CD4-positive, alpha-beta memory T cell (primary cell): ENCODE results near the gene F11. TPM values are rescaled to one million over a fixed set of nuclear protein-coding genes. Genes with fewer than 3 reads are reported as not detected.

Source experiments
- CTCF ChIA-PET: fragments of 350-600 bp; sonication (Branson Sonifier 250); formaldehyde crosslinking; loops from one replicate; lab custom pipeline; 2021; ENCODE audit warnings: inconsistent platforms; ENCODE audit not compliant: partially characterized antibody; lab: Charles Lee
- POLR2A ChIA-PET: fragments of 350-600 bp; sonication (Branson Sonifier 250); formaldehyde crosslinking; loops from one replicate; lab custom pipeline; 2021; ENCODE audit not compliant: partially characterized antibody; lab: Charles Lee
- DNase-seq, 5 donors: peaks; one replicate each; pipeline versions ENCODE4 v3.0.0 to v3.0.0-alpha.2; 2020 to 2022; ENCODE audit warnings: mixed read lengths in 1 of 5
- H3K27ac ChIP-seq: one replicate; pipeline ENCODE4 v1.7.0; 2013; ENCODE audit warnings: low read depth, low read length
- H3K27me3 ChIP-seq: 2 replicates; pipeline ENCODE4 v1.7.0; 2013; ENCODE audit warnings: mild to moderate bottlenecking, low read length, moderate library complexity; ENCODE audit not compliant: insufficient read depth
- H3K36me3 ChIP-seq: 2 replicates; pipeline ENCODE4 v1.7.0; 2013; ENCODE audit warnings: mild to moderate bottlenecking, low read length, moderate library complexity; ENCODE audit not compliant: insufficient read depth
- H3K4me1 ChIP-seq: 2 replicates; pipeline ENCODE4 v1.7.0; 2013; ENCODE audit warnings: mild to moderate bottlenecking, low read length, moderate library complexity; ENCODE audit not compliant: insufficient read depth
- H3K4me3 ChIP-seq, 2 donors: one replicate each; pipeline ENCODE4 v1.7.0; 2013; ENCODE audit warnings: low read length in 2 of 2, mild to moderate bottlenecking in 1 of 2
- H3K9me3 ChIP-seq, 2 donors: one replicate each; pipeline ENCODE4 v1.7.0; 2013; ENCODE audit warnings: low read length in 2 of 2, control low read depth in 1 of 2; ENCODE audit not compliant: control insufficient read depth in 1 of 2
- H3K27ac Mint-ChIP-seq, 7 donors: one replicate each; pipeline ENCODE4 v1.8.0; 2020 to 2021; ENCODE audit warnings: mixed read lengths in 7 of 7, mild to moderate bottlenecking in 6 of 7, inconsistent platforms in 3 of 7, moderate library complexity in 3 of 7
- H3K27me3 Mint-ChIP-seq, 2 donors: one replicate each; pipeline ENCODE4 v1.8.0; 2020 to 2021; ENCODE audit warnings: mixed read lengths in 2 of 2
- H3K36me3 Mint-ChIP-seq, 2 donors: one replicate each; pipeline ENCODE4 v1.8.0; 2020 to 2021; ENCODE audit warnings: mixed read lengths in 2 of 2, inconsistent platforms in 1 of 2, mild to moderate bottlenecking in 1 of 2
- H3K4me1 Mint-ChIP-seq, 4 donors: one replicate each; pipeline ENCODE4 v1.8.0; 2020 to 2021; ENCODE audit warnings: mixed read lengths in 4 of 4, mild to moderate bottlenecking in 1 of 4
- H3K4me3 Mint-ChIP-seq, 8 donors: one replicate each; pipeline ENCODE4 v1.8.0; 2020 to 2021; ENCODE audit warnings: mixed read lengths in 8 of 8, mild to moderate bottlenecking in 7 of 8, moderate library complexity in 6 of 8, inconsistent platforms in 3 of 8
- H3K9me3 Mint-ChIP-seq, 8 donors: one replicate each; pipeline ENCODE4 v1.8.0; 2020 to 2021; ENCODE audit warnings: mixed read lengths in 8 of 8, mild to moderate bottlenecking in 5 of 8, inconsistent platforms in 3 of 8, moderate library complexity in 1 of 8
- intact Hi-C: fragments of 100-400 bp; cut with micrococcal nuclease; formaldehyde crosslinking; loops from one replicate; pipeline ENCODE4 v1.15.1; 2023
- polyA plus RNA-seq, 2 donors: library from polyadenylated mRNA; unstranded; fragments of 300-500 nt; fragmentation: Illumina TruSeq; gene quantifications; one replicate each; pipeline ENCODE4 v1.2.3, GENCODE V29; 2021
- total RNA-seq, 2 experiments: library from RNA; stranded (reverse); gene quantifications; one replicate each; pipeline ENCODE4 v1.2.3, GENCODE V29; 2021

The F11 gene
- total and polyA plus RNA-seq, 4 experiments from 2014 or later: not detected

DNA sequence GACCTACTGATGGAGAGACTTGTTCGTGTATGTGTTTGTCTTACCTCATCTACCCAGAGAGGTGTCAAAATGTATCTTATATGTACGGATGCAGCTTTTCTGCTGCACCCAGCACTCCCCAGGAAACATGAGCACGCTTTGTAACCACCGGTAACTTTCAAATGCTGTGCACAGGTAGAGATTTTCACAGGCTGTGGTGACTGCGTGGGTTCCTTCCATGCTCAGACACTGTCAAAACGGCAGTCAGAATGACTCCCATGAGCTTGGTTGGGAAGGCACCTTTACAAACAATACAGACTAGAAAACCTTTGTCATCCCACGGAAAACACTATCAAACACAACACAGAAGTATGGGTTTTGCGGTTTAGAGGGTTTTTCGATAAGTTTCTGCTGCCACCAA, 28.2 kb downstream of the F11 start:
- DNase-seq: no peak
- Mint-ChIP-seq H3K4me3 (no peak overlapping the region), H3K9me3 (peaks cover 0 to 3% (median 0%) of the 10 kb centered on the region in 8 donors), H3K36me3 (no peaks in the 10 kb centered on the region), H3K4me1 (peaks cover 0 to 9% (median 4%) of the 10 kb centered on the region in 4 donors), H3K27me3 (peaks cover 16 to 34% of the 10 kb centered on the region in 2 donors), H3K27ac (no peak overlapping the region)
- no peaks in the 10 kb centered on the region for H3K4me1 ChIP-seq
- no peak overlapping the region for H3K4me3 ChIP-seq
- no peaks in the 10 kb centered on the region for H3K27me3 ChIP-seq
- no peak overlapping the region for H3K27ac ChIP-seq
- intact Hi-C loops: no loop called here
- POLR2A ChIA-PET: no interaction called here
- H3K9me3 ChIP-seq: no peaks in the 10 kb centered on the region
- H3K36me3 ChIP-seq: no peaks in the 10 kb centered on the region
- CTCF ChIA-PET: interaction anchor here (6.2 kb wide), 1 partner anchor 294 kb away, joined by 34 read pairs; no protein-coding TSS in a partner anchor

DNA sequence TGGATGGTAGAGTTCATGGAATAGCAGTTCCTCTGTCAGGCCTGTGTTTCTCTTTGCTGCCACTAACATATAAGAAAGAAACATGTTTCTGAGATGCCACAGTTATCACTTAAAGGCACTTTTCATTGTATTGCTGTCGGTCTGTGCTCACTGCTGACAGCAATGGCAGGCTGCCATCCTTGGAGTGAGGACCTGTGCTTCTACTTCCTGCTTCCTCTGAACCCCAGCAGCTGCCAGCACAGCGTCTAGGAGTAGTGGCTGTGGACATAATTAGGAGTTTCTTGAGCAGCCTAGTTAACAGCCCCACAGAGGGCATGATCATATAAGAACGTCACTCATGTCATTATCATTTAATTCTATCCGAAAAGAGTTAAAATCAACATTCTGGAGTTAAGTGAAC, 30.5 kb downstream of the F11 start:
- H3K9me3 Mint-ChIP-seq: peaks cover 0 to 3% (median 0%) of the 10 kb centered on the region in 8 donors
- no peaks in the 10 kb centered on the region for H3K4me1 ChIP-seq
- H3K9me3 ChIP-seq: no peaks in the 10 kb centered on the region
- no peak overlapping the region for H3K4me3 ChIP-seq
- no peak overlapping the region for H3K4me3 Mint-ChIP-seq
- peaks cover 17 to 36% of the 10 kb centered on the region in 2 donors for H3K27me3 Mint-ChIP-seq
- H3K36me3 Mint-ChIP-seq: no peaks in the 10 kb centered on the region
- H3K27ac ChIP-seq: no peak overlapping the region
- no peak for DNase-seq
- POLR2A ChIA-PET: no interaction called here
- H3K36me3 ChIP-seq: no peaks in the 10 kb centered on the region
- CTCF ChIA-PET: interaction anchor here (1.0 to 6.2 kb wide), 5 partner anchors 14 to 295 kb away, joined by 3 to 34 read pairs (median 3); no protein-coding TSS in a partner anchor
- no peaks in the 10 kb centered on the region for H3K27me3 ChIP-seq
- H3K4me1 Mint-ChIP-seq: peaks cover 0 to 9% (median 4%) of the 10 kb centered on the region in 4 donors
- intact Hi-C loops: no loop called here
- H3K27ac Mint-ChIP-seq: no peak overlapping the region

- peaks cover 0 to 3% (median 0%) of the 10 kb centered on the region in 8 donors for H3K9me3 Mint-ChIP-seq
- H3K36me3 Mint-ChIP-seq: no peaks in the 10 kb centered on the region
- Histone ChIP-seq H3K4me1 (no peaks in the 10 kb centered on the region), H3K27ac (no peak overlapping the region), H3K27me3 (no peaks in the 10 kb centered on the region), H3K36me3 (no peaks in the 10 kb centered on the region), H3K4me3 (no peak overlapping the region), H3K9me3 (no peaks in the 10 kb centered on the region)
- H3K4me3 Mint-ChIP-seq: no peak overlapping the region
- peaks cover 0 to 9% (median 4%) of the 10 kb centered on the region in 4 donors for H3K4me1 Mint-ChIP-seq
- ChIA-PET POLR2A (no interaction called here), CTCF (interaction anchor here (1.0 to 6.2 kb wide), 5 partner anchors 10 to 294 kb away, joined by 3 to 34 read pairs (median 5); no protein-coding TSS in a partner anchor)
- H3K27me3 Mint-ChIP-seq: peaks cover 17 to 36% of the 10 kb centered on the region in 2 donors
- no peak overlapping the region for H3K27ac Mint-ChIP-seq
- intact Hi-C loops: no loop called here
- peak in 3 of 5 donors; percentile 2 to 11 (median 6) for DNase-seq
These were observed 31.1 kb downstream of the F11 start for GRCh38 chr4:186297013-186297645.

GRCh38 chr4:186298031-186298647, 32.1 kb downstream of the F11 start:
- Mint-ChIP-seq H3K4me3 (peak overlapping the region in 1 of 8 donors; percentile 20), H3K27me3 (peaks cover 19 to 34% of the 10 kb centered on the region in 2 donors), H3K9me3 (peaks cover 0 to 3% (median 0%) of the 10 kb centered on the region in 8 donors), H3K27ac (peak overlapping the region in 1 of 7 donors; percentile 4), H3K4me1 (peaks cover 0 to 9% (median 4%) of the 10 kb centered on the region in 4 donors), H3K36me3 (no peaks in the 10 kb centered on the region)
- intact Hi-C loops: no loop called here
- H3K27me3 ChIP-seq: no peaks in the 10 kb centered on the region
- H3K4me1 ChIP-seq: no peaks in the 10 kb centered on the region
- no peaks in the 10 kb centered on the region for H3K9me3 ChIP-seq
- no peak overlapping the region for H3K4me3 ChIP-seq
- no peak for DNase-seq
- H3K27ac ChIP-seq: no peak overlapping the region
- ChIA-PET POLR2A (no interaction called here), CTCF (interaction anchor here (2.3 to 6.2 kb wide), 2 partner anchors 9 to 290 kb away, joined by 7 to 34 read pairs; no protein-coding TSS in a partner anchor)
- H3K36me3 ChIP-seq: no peaks in the 10 kb centered on the region

- Histone ChIP-seq H3K9me3 (no peaks in the 10 kb centered on the region), H3K27ac (no peak overlapping the region), H3K4me1 (no peaks in the 10 kb centered on the region), H3K4me3 (no peak overlapping the region), H3K36me3 (no peaks in the 10 kb centered on the region), H3K27me3 (no peaks in the 10 kb centered on the region)
- Mint-ChIP-seq H3K4me1 (peaks cover 0 to 7% (median 4%) of the 10 kb centered on the region in 4 donors), H3K9me3 (no peaks in the 10 kb centered on the region), H3K36me3 (no peaks in the 10 kb centered on the region), H3K4me3 (no peak overlapping the region), H3K27me3 (peaks cover 17 to 34% of the 10 kb centered on the region in 2 donors), H3K27ac (no peak overlapping the region)
- DNase-seq: no peak
- ChIA-PET CTCF (interaction anchor here (2.3 to 6.2 kb wide), 2 partner anchors 8 to 289 kb away, joined by 7 to 34 read pairs; no protein-coding TSS in a partner anchor), POLR2A (no interaction called here)
- intact Hi-C loops: no loop called here
These were observed 33.3 kb downstream of the F11 start for GRCh38 chr4:186299291-186299690.

DNA sequence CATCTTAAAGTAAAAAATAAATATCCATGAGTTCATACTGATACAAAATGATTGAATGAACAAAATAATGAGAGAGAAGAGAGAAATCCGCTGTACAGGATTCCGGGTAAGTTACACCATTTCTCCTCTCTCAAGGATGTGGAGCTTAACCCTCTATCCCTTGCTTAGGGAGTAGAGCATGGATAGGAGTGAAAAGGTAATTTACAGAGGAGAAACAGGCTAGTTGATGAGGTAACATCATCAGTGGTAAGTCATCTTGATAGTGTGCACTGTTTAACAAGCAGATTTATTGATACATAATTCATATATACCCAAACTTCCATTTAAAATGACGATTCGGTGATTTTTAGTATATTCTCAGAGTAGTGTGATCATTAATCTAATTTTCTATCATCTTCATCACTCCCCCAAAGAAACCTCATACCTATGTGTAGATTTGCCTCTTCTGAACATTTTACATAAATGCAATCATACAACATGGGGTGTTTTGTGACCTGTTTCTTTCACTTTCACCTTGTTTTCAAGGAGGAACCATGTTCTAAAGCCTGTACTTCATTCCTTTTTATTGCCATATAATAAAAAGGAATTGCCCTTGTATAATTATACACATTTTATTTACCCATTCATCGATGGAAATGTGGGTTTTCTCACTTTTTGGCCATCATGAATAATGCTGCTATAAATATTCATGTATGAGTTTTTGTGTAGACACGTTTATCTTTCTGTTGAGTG, 34.8 kb downstream of the F11 start:
- Mint-ChIP-seq H3K9me3 (no peaks in the 10 kb centered on the region), H3K36me3 (no peaks in the 10 kb centered on the region), H3K27me3 (peaks cover 17 to 38% of the 10 kb centered on the region in 2 donors), H3K4me1 (peaks cover 0 to 7% (median 4%) of the 10 kb centered on the region in 4 donors), H3K27ac (no peak overlapping the region), H3K4me3 (no peak overlapping the region)
- ChIA-PET POLR2A (no interaction called here), CTCF (no interaction called here)
- Histone ChIP-seq H3K4me1 (no peaks in the 10 kb centered on the region), H3K36me3 (no peaks in the 10 kb centered on the region), H3K4me3 (no peak overlapping the region), H3K27ac (no peak overlapping the region), H3K9me3 (no peaks in the 10 kb centered on the region), H3K27me3 (no peaks in the 10 kb centered on the region)
- no peak for DNase-seq
- intact Hi-C loops: no loop called here

DNA sequence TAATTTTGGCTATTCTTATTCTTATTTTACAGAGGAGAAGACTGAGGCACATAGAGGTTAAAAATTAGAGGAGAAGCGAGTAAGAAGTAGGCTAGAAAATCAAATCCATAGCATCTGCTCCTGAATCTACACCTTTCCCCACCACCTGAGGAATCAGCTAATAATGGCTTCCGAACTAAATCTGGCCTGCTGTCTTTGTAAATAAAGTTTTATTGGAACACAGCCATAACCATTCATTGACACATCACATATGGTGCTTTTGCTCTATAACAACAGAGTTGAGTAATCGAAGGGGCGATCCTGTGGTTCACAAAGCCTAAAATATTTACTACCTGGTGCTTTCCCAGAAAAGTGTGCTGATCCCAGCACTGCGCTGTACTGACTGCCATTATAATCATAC, 38.2 kb downstream of the F11 start:
- Mint-ChIP-seq H3K36me3 (no peaks in the 10 kb centered on the region), H3K4me3 (no peak overlapping the region), H3K4me1 (no peaks in the 10 kb centered on the region), H3K27me3 (peaks cover 19 to 28% of the 10 kb centered on the region in 2 donors), H3K9me3 (no peaks in the 10 kb centered on the region), H3K27ac (no peak overlapping the region)
- intact Hi-C loops: no loop called here
- Histone ChIP-seq H3K27ac (no peak overlapping the region), H3K4me3 (no peak overlapping the region), H3K9me3 (no peaks in the 10 kb centered on the region), H3K36me3 (no peaks in the 10 kb centered on the region), H3K4me1 (no peaks in the 10 kb centered on the region), H3K27me3 (no peaks in the 10 kb centered on the region)
- DNase-seq: no peak
- ChIA-PET POLR2A (no interaction called here), CTCF (no interaction called here)
